Endodermal cell (in vitro differentiated cells): ENCODE data around the gene DACH1. TPM values are rescaled to one million over a fixed set of nuclear protein-coding genes. Genes with fewer than 3 reads are reported as not detected.

Source experiments
- DNase-seq: peaks from one replicate; pipeline ENCODE4 v3.0.0-alpha.2; 2017
- H3K27ac ChIP-seq: 2 replicates; pipeline ENCODE4 v1.5.1; 2013; ENCODE audit warnings: mild to moderate bottlenecking, low read depth, low read length, moderate library complexity
- H3K27me3 ChIP-seq: 2 replicates; pipeline ENCODE4 v1.6.1; 2013; ENCODE audit warnings: mild to moderate bottlenecking, low read length, moderate library complexity; ENCODE audit not compliant: insufficient read depth, control insufficient read depth, poor library complexity, severe bottlenecking
- H3K36me3 ChIP-seq: 2 replicates; pipeline ENCODE4 v1.7.0; 2013; ENCODE audit warnings: mild to moderate bottlenecking, low read length, moderate library complexity; ENCODE audit not compliant: control insufficient read depth, insufficient read depth
- H3K4me1 ChIP-seq: one replicate; pipeline ENCODE4 v1.7.0; 2013; ENCODE audit warnings: low read length; ENCODE audit not compliant: control insufficient read depth, insufficient read depth
- H3K4me3 ChIP-seq: 2 replicates; pipeline ENCODE4 v1.5.1; 2013; ENCODE audit warnings: mild to moderate bottlenecking, low read length, moderate library complexity
- H3K9ac ChIP-seq: 2 replicates; pipeline ENCODE4 v1.6.1; 2013; ENCODE audit warnings: mild to moderate bottlenecking, low read length, moderate library complexity; ENCODE audit not compliant: poor library complexity, severe bottlenecking; ENCODE audit errors: extremely low read depth
- H3K9me3 ChIP-seq: 2 replicates; pipeline ENCODE4 v1.6.1; 2013; ENCODE audit warnings: mild to moderate bottlenecking, low read length, moderate library complexity; ENCODE audit not compliant: control insufficient read depth
- H3K27ac Mint-ChIP-seq: 2 replicates; pipeline ENCODE4 v1.8.0; 2020; ENCODE audit warnings: mixed read lengths
- H3K27me3 Mint-ChIP-seq: 2 replicates; pipeline ENCODE4 v1.8.0; 2021; ENCODE audit warnings: mild to moderate bottlenecking, mixed read lengths; ENCODE audit not compliant: insufficient read depth
- H3K36me3 Mint-ChIP-seq: 2 replicates; pipeline ENCODE4 v1.8.0; 2020; ENCODE audit warnings: low read depth, mixed read lengths
- H3K4me1 Mint-ChIP-seq: 2 replicates; pipeline ENCODE4 v1.8.0; 2020; ENCODE audit warnings: mixed read lengths
- H3K4me3 Mint-ChIP-seq: 2 replicates; pipeline ENCODE4 v1.8.0; 2020; ENCODE audit warnings: mild to moderate bottlenecking, moderate library complexity, mixed read lengths
- H3K9me3 Mint-ChIP-seq: 2 replicates; pipeline ENCODE4 v1.8.0; 2020; ENCODE audit warnings: mild to moderate bottlenecking, mixed read lengths
- CTCF ChIP-seq: fragments of 200-600 bp; sonication (generic); conservative IDR thresholded peaks from 2 replicates; pipeline ENCODE4 v1.5.0; 2021; ENCODE audit warnings: antibody characterized with exemption, mild to moderate bottlenecking
- WGBS, 2 experiments: methylation state at CpG; one replicate each; pipeline versions ENCODE4 v1.1.5 to v1.1.7; 2013; ENCODE audit warnings: missing lambda C conversion rate in 2 of 2, mixed read lengths in 1 of 2; ENCODE audit not compliant: insufficient coverage in 1 of 2, insufficient read length in 1 of 2; 5-methylcytosine and 5-hydroxymethylcytosine counted together
- total RNA-seq, 2 donors: library from RNA; stranded (reverse); fragmentation: NEBNext Ultra II Directional in 1 of 2; extraction: Animal tissue kit (Norgen Biotek cat#: 25700) in 1 of 2; gene quantifications; 2 replicates in 1 of 2; 3 replicates in 1 of 2; pipeline ENCODE4 v1.2.1, GENCODE V29; 2021

The DACH1 gene
- total RNA-seq, 2 donors from 2014 or later, result 0.81 to 1.2 TPM

- no peaks in the 10 kb centered on the region for H3K9me3 ChIP-seq
- Mint-ChIP-seq H3K27ac (no peak overlapping the region), H3K4me3 (no peak overlapping the region), H3K36me3 (peaks cover 1% of the 10 kb centered on the region), H3K4me1 (peaks cover 17% of the 10 kb centered on the region), H3K27me3 (no peaks in the 10 kb centered on the region), H3K9me3 (peaks cover 2% of the 10 kb centered on the region)
- no peaks in the 10 kb centered on the region for H3K4me1 ChIP-seq
- no peaks in the 10 kb centered on the region for H3K36me3 ChIP-seq
- TF ChIP-seq CTCF, result no peak
- H3K27me3 ChIP-seq, result no peaks in the 10 kb centered on the region
- no peak overlapping the region for H3K27ac ChIP-seq
- H3K9ac ChIP-seq, result no peak overlapping the region
- DNase-seq, result no peak
- no peak overlapping the region for H3K4me3 ChIP-seq
Observed at GRCh38 chr13:71770710-71771109, 96.3 kb downstream of the DACH1 start.

- Mint-ChIP-seq H3K27ac (no peak overlapping the region), H3K36me3 (peaks cover 1% of the 10 kb centered on the region), H3K9me3 (peaks cover 2% of the 10 kb centered on the region), H3K4me3 (no peak overlapping the region), H3K4me1 (peaks cover 17% of the 10 kb centered on the region), H3K27me3 (no peaks in the 10 kb centered on the region)
- DNase-seq, result no peak
- no peak overlapping the region for H3K4me3 ChIP-seq
- TF ChIP-seq CTCF, result no peak
- H3K36me3 ChIP-seq, result no peaks in the 10 kb centered on the region
- no peak overlapping the region for H3K27ac ChIP-seq
- no peaks in the 10 kb centered on the region for H3K4me1 ChIP-seq
- no peak overlapping the region for H3K9ac ChIP-seq
- H3K9me3 ChIP-seq, result no peaks in the 10 kb centered on the region
- H3K27me3 ChIP-seq, result no peaks in the 10 kb centered on the region
Observed at GRCh38 chr13:71768881-71769280, 98.1 kb downstream of the DACH1 start.

GRCh38 chr13:71759651-71760511 lies 107.1 kb downstream of the DACH1 start:
- no peaks in the 10 kb centered on the region for H3K4me1 ChIP-seq
- Mint-ChIP-seq H3K27ac (peak overlapping the region; percentile 24), H3K4me3 (peak overlapping the region; percentile 20), H3K36me3 (no peaks in the 10 kb centered on the region), H3K4me1 (peaks cover 27% of the 10 kb centered on the region), H3K27me3 (no peaks in the 10 kb centered on the region), H3K9me3 (no peaks in the 10 kb centered on the region)
- no peaks in the 10 kb centered on the region for H3K27me3 ChIP-seq
- WGBS, 2 experiments, result 29 to 33% methylated on average over 4 to 10 of the region's 10 CpGs
- no peak overlapping the region for H3K9ac ChIP-seq
- no peak overlapping the region for H3K4me3 ChIP-seq
- DNase-seq, result peak; percentile 74
- peak overlapping the region; percentile 82 for H3K27ac ChIP-seq
- H3K36me3 ChIP-seq, result no peaks in the 10 kb centered on the region
- H3K9me3 ChIP-seq, result no peaks in the 10 kb centered on the region
- no peak for TF ChIP-seq CTCF
